WTC11 (cell line): ENCODE measurements around the gene HDAC1.

ENCODE experiments used
- ATF1 ChIP-seq: sonication (generic); formaldehyde crosslinking; IDR thresholded peaks from 2 replicates; pipeline ENCODE4 v1.8.1; 2023; ENCODE audit warnings: mild to moderate bottlenecking, moderate library complexity, missing genetic modification reagents
- CTCF ChIP-seq: fragments of 200-600 bp; IDR thresholded peaks from 2 replicates; pipeline ENCODE4 v1.8.0; 2022; ENCODE audit warnings: antibody characterized with exemption
- E2F1 ChIP-seq: sonication (generic); formaldehyde crosslinking; IDR thresholded peaks from 2 replicates; pipeline ENCODE4 v1.8.0; 2022; ENCODE audit warnings: mild to moderate bottlenecking, missing genetic modification reagents
- IRF2 ChIP-seq: sonication (generic); formaldehyde crosslinking; IDR thresholded peaks from 2 replicates; pipeline ENCODE4 v1.8.0; 2022; ENCODE audit warnings: low read depth, missing genetic modification reagents, borderline replicate concordance
- NFYB ChIP-seq: sonication (generic); formaldehyde crosslinking; conservative IDR thresholded peaks from 2 replicates; pipeline ENCODE4 v1.8.0; 2022; ENCODE audit warnings: low read depth, missing genetic modification reagents
- NR3C1 ChIP-seq: sonication (generic); formaldehyde crosslinking; conservative IDR thresholded peaks from 2 replicates; pipeline ENCODE4 v1.8.1; 2023; ENCODE audit warnings: low read depth, mild to moderate bottlenecking, missing genetic modification reagents
- RELA ChIP-seq: sonication (generic); formaldehyde crosslinking; IDR thresholded peaks from 2 replicates; pipeline ENCODE4 v1.8.1; 2022; ENCODE audit warnings: missing genetic modification reagents, mild to moderate bottlenecking, borderline replicate concordance
- SP1 ChIP-seq: sonication (generic); formaldehyde crosslinking; conservative IDR thresholded peaks from 2 replicates; pipeline ENCODE4 v1.8.1; 2022; ENCODE audit warnings: missing genetic modification reagents
- ZNF317 ChIP-seq: sonication (generic); formaldehyde crosslinking; IDR thresholded peaks from 2 replicates; pipeline ENCODE4 v1.8.1; 2023; ENCODE audit warnings: low read depth, mild to moderate bottlenecking, moderate library complexity, missing genetic modification reagents, borderline replicate concordance
- TF ChIP-seq, protein P1 (sequence below): sonication (generic); formaldehyde crosslinking; IDR thresholded peaks from 2 replicates; pipeline ENCODE4 v1.8.1; 2022; ENCODE audit warnings: low read depth, missing genetic modification reagents, borderline replicate concordance
- TF ChIP-seq, protein P2 (sequence below): sonication (generic); formaldehyde crosslinking; IDR thresholded peaks from 2 replicates; pipeline ENCODE4 v1.8.1; 2023; ENCODE audit warnings: mild to moderate bottlenecking, missing genetic modification reagents, moderate library complexity

- no peak for TF ChIP-seq CTCF
- TF ChIP-seq, protein P1, sequence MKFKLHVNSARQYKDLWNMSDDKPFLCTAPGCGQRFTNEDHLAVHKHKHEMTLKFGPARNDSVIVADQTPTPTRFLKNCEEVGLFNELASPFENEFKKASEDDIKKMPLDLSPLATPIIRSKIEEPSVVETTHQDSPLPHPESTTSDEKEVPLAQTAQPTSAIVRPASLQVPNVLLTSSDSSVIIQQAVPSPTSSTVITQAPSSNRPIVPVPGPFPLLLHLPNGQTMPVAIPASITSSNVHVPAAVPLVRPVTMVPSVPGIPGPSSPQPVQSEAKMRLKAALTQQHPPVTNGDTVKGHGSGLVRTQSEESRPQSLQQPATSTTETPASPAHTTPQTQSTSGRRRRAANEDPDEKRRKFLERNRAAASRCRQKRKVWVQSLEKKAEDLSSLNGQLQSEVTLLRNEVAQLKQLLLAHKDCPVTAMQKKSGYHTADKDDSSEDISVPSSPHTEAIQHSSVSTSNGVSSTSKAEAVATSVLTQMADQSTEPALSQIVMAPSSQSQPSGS: no peak
- no peak for TF ChIP-seq NR3C1 (CRISPR knock-in tag)
- TF ChIP-seq IRF2: no peak
- no peak for TF ChIP-seq ZNF317 (CRISPR knock-in tag)
- no peak for TF ChIP-seq E2F1 (CRISPR knock-in tag)
- TF ChIP-seq, protein P2, sequence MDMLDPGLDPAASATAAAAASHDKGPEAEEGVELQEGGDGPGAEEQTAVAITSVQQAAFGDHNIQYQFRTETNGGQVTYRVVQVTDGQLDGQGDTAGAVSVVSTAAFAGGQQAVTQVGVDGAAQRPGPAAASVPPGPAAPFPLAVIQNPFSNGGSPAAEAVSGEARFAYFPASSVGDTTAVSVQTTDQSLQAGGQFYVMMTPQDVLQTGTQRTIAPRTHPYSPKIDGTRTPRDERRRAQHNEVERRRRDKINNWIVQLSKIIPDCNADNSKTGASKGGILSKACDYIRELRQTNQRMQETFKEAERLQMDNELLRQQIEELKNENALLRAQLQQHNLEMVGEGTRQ (CRISPR knock-in tag): no peak
- TF ChIP-seq ATF1 (CRISPR knock-in tag): no peak
- TF ChIP-seq SP1: no peak
- TF ChIP-seq RELA: no peak
- TF ChIP-seq NFYB (CRISPR knock-in tag): no peak
Observed at GRCh38 chr1:32303358-32303757, 11.5 kb downstream of the HDAC1 start.
